Subcutaneous adipose tissue (tissue), 4 donors: ENCODE results near the gene NCF2. TPM values are rescaled to one million over a fixed set of nuclear protein-coding genes. Genes with fewer than 3 reads are reported as not detected.

Source experiments
- total RNA-seq, 4 donors: library from RNA; depleted of rRNA; stranded (reverse); fragments of >200 nt; gene quantifications; one replicate each; pipeline ENCODE4 v1.1.0, GENCODE V29; 2016
- TF ChIP-seq, protein P1 (sequence below): fragments of 450-650 bp; IDR thresholded peaks from one replicate; pipeline ENCODE4 v1.5.1; 2016; ENCODE audit warnings: low read depth, mild to moderate bottlenecking, control low read depth, antibody characterized with exemption, moderate library complexity

NCF2 gene
- total RNA-seq, 4 donors from 2014 or later = 12.6 to 128 (median 36.2) TPM

DNA sequence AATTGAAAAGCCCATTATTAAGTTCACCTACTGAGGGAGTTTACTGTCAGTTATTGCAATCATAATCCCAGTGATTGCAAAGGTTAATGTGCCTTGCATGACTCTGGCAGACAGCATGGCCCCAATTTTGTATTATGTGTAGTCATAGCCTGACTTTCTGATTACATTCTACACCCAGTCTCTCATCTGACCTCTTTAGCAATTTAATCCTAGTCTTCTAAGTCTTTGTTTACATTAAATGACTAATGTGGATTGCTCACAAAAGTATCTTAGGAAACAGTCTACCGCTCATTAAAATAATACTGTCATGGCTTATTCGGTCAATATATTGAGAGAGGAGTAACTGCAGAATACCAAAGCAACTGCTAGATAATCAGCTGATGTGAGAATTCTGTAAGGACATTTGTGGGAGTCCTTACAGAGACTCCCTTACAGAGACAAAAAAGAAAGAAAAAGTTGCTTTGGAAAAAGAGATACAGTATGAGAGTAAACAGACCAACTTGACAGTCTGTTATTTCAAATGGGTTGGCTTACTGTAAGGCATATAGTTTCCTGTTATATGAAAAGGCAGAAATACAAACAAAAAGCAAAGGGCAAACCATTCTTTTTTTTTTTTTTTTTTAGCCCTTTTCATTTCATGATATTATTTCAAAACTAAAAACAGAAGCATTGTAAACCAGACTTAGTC, 75.1 kb downstream of the NCF2 start:
- TF ChIP-seq, protein P1, sequence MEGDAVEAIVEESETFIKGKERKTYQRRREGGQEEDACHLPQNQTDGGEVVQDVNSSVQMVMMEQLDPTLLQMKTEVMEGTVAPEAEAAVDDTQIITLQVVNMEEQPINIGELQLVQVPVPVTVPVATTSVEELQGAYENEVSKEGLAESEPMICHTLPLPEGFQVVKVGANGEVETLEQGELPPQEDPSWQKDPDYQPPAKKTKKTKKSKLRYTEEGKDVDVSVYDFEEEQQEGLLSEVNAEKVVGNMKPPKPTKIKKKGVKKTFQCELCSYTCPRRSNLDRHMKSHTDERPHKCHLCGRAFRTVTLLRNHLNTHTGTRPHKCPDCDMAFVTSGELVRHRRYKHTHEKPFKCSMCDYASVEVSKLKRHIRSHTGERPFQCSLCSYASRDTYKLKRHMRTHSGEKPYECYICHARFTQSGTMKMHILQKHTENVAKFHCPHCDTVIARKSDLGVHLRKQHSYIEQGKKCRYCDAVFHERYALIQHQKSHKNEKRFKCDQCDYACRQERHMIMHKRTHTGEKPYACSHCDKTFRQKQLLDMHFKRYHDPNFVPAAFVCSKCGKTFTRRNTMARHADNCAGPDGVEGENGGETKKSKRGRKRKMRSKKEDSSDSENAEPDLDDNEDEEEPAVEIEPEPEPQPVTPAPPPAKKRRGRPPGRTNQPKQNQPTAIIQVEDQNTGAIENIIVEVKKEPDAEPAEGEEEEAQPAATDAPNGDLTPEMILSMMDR = no peak

DNA sequence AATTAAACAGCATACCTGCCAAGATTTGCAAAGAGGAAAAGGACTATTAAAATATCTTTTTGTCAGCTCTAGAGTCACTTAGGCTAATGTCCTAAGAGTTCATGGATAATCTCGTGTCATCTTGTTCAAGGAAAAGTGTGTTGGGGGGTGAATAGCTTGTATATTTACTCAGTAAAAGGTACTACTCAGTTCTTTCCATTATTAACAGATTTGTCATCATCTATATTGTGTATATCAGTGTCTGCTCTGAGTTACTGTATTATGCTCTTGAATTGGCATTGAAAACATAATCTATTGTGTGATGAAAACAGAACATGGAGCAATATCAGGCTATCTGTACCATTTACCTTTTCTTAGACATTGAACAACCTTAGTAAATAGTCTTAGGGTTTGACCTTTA, 76.0 kb downstream of the NCF2 start:
- TF ChIP-seq, protein P1 = no peak

DNA sequence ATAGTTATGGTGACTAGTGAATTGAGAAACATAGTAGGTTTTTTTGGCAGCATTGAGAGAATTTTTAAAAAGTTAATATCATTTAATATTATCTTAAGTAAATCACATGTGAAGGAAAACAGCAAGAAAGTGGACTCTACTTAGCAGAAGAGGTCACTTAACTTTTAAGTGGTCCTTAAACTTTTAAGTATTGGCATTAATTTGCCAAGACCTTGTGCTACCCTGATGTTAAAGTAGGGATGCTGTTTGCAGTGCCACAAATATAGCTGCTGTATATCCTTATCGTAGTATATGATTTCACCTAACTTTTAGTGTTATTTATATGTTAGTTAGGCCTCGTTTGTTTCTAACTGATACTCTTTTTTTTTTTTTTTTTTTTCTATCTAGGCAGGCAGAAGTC, 77.8 kb downstream of the NCF2 start:
- TF ChIP-seq, protein P1 = no peak

DNA sequence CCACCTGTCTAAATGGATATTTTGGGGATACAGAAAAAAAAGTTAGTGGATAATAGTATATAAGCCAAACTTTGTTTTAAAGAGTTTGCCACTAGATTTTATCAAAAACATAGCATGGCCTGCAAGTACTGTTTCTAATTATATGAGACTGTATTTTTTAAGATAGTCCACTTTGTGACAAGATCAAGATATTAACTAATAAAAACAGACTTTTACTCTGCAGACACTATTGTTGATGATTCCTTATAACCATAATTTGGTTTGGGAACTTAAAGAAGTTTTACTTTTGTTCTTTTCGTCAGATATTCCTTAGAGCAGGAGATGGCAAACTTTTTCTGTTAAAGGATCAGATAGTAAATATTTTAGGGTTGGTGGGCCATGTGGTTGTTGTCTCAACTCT, 81.6 kb downstream of the NCF2 start:
- TF ChIP-seq, protein P1 = no peak

DNA sequence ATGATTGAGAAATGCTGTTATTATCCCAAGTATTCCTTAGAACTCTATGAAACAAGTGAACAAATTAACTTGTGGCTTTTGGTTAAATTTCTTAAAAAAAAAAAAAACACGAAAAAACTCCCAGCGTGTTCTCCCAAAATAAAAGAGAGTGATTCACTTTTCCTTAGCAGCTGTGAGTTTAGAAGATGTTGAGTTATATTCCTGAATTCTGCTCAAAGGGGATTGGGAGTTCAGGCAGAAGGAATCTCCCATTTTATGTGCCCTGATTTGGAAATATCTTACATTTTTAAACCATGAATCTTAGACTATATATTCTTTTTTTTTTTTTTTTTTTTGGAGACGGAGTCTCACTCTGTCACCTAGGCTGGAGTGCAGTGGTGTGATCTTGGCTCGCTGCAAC, 83.7 kb downstream of the NCF2 start:
- TF ChIP-seq, protein P1 = no peak

Other genes starting within 250 kb of the NCF2 start
- 1 to 10 TPM; 1.0 to 4.5 (median 2.4) TPM for gene NMNAT2, start 172.1 kb downstream of the NCF2 start, total RNA-seq
- gene SMG7, start 118.0 kb downstream of the NCF2 start, total RNA-seq = 10 to 100 TPM; 33.7 to 42.8 (median 36.5) TPM
- gene ARPC5, start 45.3 kb upstream of the NCF2 start, total RNA-seq = 100 to 1,000 TPM in 2 of 4 donors, 10 to 100 TPM in 2; 59.7 to 202 (median 102) TPM
- gene APOBEC4, start 62.9 kb upstream of the NCF2 start, total RNA-seq = not detected
- 10 to 100 TPM; 41.8 to 81.8 (median 59.0) TPM for gene RGL1, start 214.7 kb upstream of the NCF2 start, total RNA-seq